Adrenal gland (tissue), 12 donors: ENCODE results near the gene FGD3. TPM values are rescaled to one million over a fixed set of nuclear protein-coding genes. Genes with fewer than 3 reads are reported as not detected.
A peak's percentile ranks its signal among the peaks of the same experiment; 100 is the strongest.

Experiments
- DNase-seq, 7 donors: peaks; one replicate each; pipeline ENCODE4 v3.0.0-alpha.2; 2019 to 2020
- H3K27ac ChIP-seq, 5 donors: fragments of 200-600 bp; sonication (generic) in 4 of 5; 1 replicate in 3 of 5; 2 replicates in 2 of 5; pipeline versions ENCODE4 v1.5.1 to v1.8.0; 2016 to 2020; ENCODE audit warnings: mild to moderate bottlenecking in 1 of 5
- H3K27me3 ChIP-seq: fragments of 200-600 bp; 2 replicates; pipeline ENCODE4 v1.8.0; 2021
- H3K36me3 ChIP-seq, 2 donors: fragments of 200-600 bp; replicated peaks in 1 of 2; 1 replicate in 1 of 2; 2 replicates in 1 of 2; pipeline versions ENCODE4 v1.5.1 to v1.8.0; 2018 to 2022
- H3K4me1 ChIP-seq, 2 donors: fragments of 200-600 bp; replicated peaks in 1 of 2; 1 replicate in 1 of 2; 2 replicates in 1 of 2; pipeline versions ENCODE4 v1.5.1 to v1.8.0; 2018 to 2021
- H3K4me3 ChIP-seq, 4 donors: fragments of 200-600 bp; sonication (generic) in 3 of 4; one replicate each; pipeline ENCODE4 v1.5.1; 2016 to 2018
- H3K9me3 ChIP-seq, 3 donors: fragments of 200-600 bp; sonication (generic) in 1 of 3; replicated peaks in 1 of 3; 1 replicate in 2 of 3; 2 replicates in 1 of 3; pipeline versions ENCODE4 v1.5.1 to v1.8.0; 2016 to 2021
- CTCF ChIP-seq, 6 experiments: fragments of 450-650 bp in 4 of 6; fragments of 200-600 bp in 2 of 6; sonication (generic) in 1 of 6; IDR thresholded peaks; 1 replicate in 5 of 6; 2 replicates in 1 of 6; pipeline versions ENCODE4 v1.5.1 to v1.8.0; 2016 to 2021; ENCODE audit warnings: antibody characterized with exemption in 6 of 6, mild to moderate bottlenecking in 2 of 6, moderate library complexity in 1 of 6
- POLR2A ChIP-seq, 2 donors: fragments of 450-650 bp; IDR thresholded peaks; one replicate each; pipeline ENCODE4 v1.6.1; 2017; ENCODE audit warnings: antibody characterized with exemption in 2 of 2, mild to moderate bottlenecking in 2 of 2, moderate library complexity in 1 of 2
- WGBS, 4 donors: extraction: QIAGEN DNeasy Blood & Tissue Kit in 2 of 4; methylation state at CpG; one replicate each; pipeline versions ENCODE4 v1.1.5 to v1.1.7; 2013 to 2017; 5-methylcytosine and 5-hydroxymethylcytosine counted together
- intact Hi-C, 2 donors: fragments of 100-400 bp; cut with DNase I; formaldehyde crosslinking; loops; one replicate each; pipeline versions ENCODE4 v1.14.1 to v1.15.0; 2022 to 2023
- polyA plus RNA-seq, 3 donors: library from polyadenylated mRNA; stranded (reverse); fragments of 200-250 nt in 2 of 3; fragments of 350-450 nt in 1 of 3; fragmentation: Illumina TruSeq in 1 of 3; extraction: RNeasy Lipid Tissue Mini Kit (QIAGEN cat#74804) in 1 of 3; gene quantifications; one replicate each; pipeline ENCODE4 v1.2.3, GENCODE V29; 2013 to 2014
- total RNA-seq, 9 donors: library from RNA; depleted of rRNA in 4 of 9; stranded (reverse); fragments of >200 nt in 4 of 9; fragments of 120-200 nt in 1 of 9; fragmentation: NEBNext Ultra II Directional in 1 of 9; extraction: Animal tissue kit (Norgen Biotek cat#: 25700) in 1 of 9; gene quantifications; one replicate each; pipeline versions ENCODE4 v1.1.0 to v1.2.4, GENCODE V29; 2013 to 2023
- donor health status: healthy with polysubstance abuse.
- donor health status: Bipolar disorder and iron deficiency.
- donor health status: DM: yes; HTN: yes; CAD: no.
- donor health status: DM: no; HTN: no; CAD: no.
- donor health status: DM: no; HTN: no; CAD: no.
- donor health status: DM: yes; HTN: yes; CAD: no.

FGD3 gene
- total and polyA plus RNA-seq, 12 donors, result 0.89 to 7.6 (median 5.6) TPM

GRCh38 chr9:92945796-92946195 is 1.5 kb upstream of the FGD3 start:
- intact Hi-C loops, result no loop called here
- Histone ChIP-seq H3K4me3 (no peak overlapping the region), H3K4me1 (peaks cover 0 to 6% of the 10 kb centered on the region in 2 donors), H3K9me3 (no peaks in the 10 kb centered on the region), H3K36me3 (no peaks in the 10 kb centered on the region), H3K27ac (no peak overlapping the region), H3K27me3 (peaks cover 11% of the 10 kb centered on the region)
- peak in 1 of 7 donors; percentile 18 for DNase-seq
- TF ChIP-seq POLR2A (IDR thresholded peaks at IDR 0.05) (no peak), CTCF (IDR thresholded peaks at IDR 0.05) (no peak)
- WGBS, 4 donors, result 93 to 97% (median 96%) methylated on average over 8 of the region's 8 CpGs

- Histone ChIP-seq H3K36me3 (no peaks in the 10 kb centered on the region), H3K27ac (no peak overlapping the region), H3K27me3 (peaks cover 11% of the 10 kb centered on the region), H3K4me1 (peaks cover 0 to 6% of the 10 kb centered on the region in 2 donors), H3K9me3 (no peaks in the 10 kb centered on the region), H3K4me3 (no peak overlapping the region)
- TF ChIP-seq CTCF (IDR thresholded peaks at IDR 0.05), result no peak
- TF ChIP-seq POLR2A (IDR thresholded peaks at IDR 0.05), result no peak
- WGBS, 4 donors, result 81 to 84% (median 83%) methylated on average over 12 of the region's 12 CpGs
- intact Hi-C loops, result no loop called here
- peak in 1 of 7 donors; percentile 24 for DNase-seq
These were observed 763 bp downstream of the FGD3 start for GRCh38 chr9:92948038-92948534.

- H3K4me3 ChIP-seq, result no peak overlapping the region
- TF ChIP-seq CTCF (IDR thresholded peaks at IDR 0.05) (no peak), POLR2A (IDR thresholded peaks at IDR 0.05) (no peak)
- H3K4me1 ChIP-seq, result peaks cover 0 to 6% of the 10 kb centered on the region in 2 donors
- no peaks in the 10 kb centered on the region for H3K36me3 ChIP-seq
- intact Hi-C loops, result no loop called here
- DNase-seq, result peak in 1 of 7 donors; percentile 15
- peaks cover 11% of the 10 kb centered on the region for H3K27me3 ChIP-seq
- H3K27ac ChIP-seq, result no peak overlapping the region
- no peaks in the 10 kb centered on the region for H3K9me3 ChIP-seq
- WGBS, 4 donors, result 72 to 91% (median 82%) methylated on average over 1 to 2 of the region's 2 CpGs
These were observed 1.3 kb downstream of the FGD3 start for GRCh38 chr9:92948632-92949031.

- peaks cover 0 to 6% of the 10 kb centered on the region in 2 donors for H3K4me1 ChIP-seq
- H3K4me3 ChIP-seq, result no peak overlapping the region
- no peaks in the 10 kb centered on the region for H3K36me3 ChIP-seq
- WGBS, 4 donors, result 82 to 96% (median 86%) methylated on average over 1 to 11 of the region's 11 CpGs
- TF ChIP-seq POLR2A (IDR thresholded peaks at IDR 0.05) (no peak), CTCF (IDR thresholded peaks at IDR 0.05) (no peak)
- intact Hi-C loops, result no loop called here
- peaks cover 11% of the 10 kb centered on the region for H3K27me3 ChIP-seq
- no peak overlapping the region for H3K27ac ChIP-seq
- no peaks in the 10 kb centered on the region for H3K9me3 ChIP-seq
- peak in 1 of 7 donors; percentile 25 for DNase-seq
These were observed 2.1 kb downstream of the FGD3 start for GRCh38 chr9:92949266-92949982.
